ENCODE data around the gene SUSD6.

SUSD6 gene

GRCh38 chr14:69693801-69694729, 82.7 kb downstream of the SUSD6 start:
- H3K27ac Mint-ChIP-seq, result peak overlapping the region; percentile 54
- no peaks in the 10 kb centered on the region for H3K36me3 Mint-ChIP-seq (ENCODE audit: low read depth)
- no peak overlapping the region for H3K4me3 Mint-ChIP-seq
- H3K9me3 Mint-ChIP-seq, result no peaks in the 10 kb centered on the region
- DNase-seq, result no peak
- peaks cover 77% of the 10 kb centered on the region for H3K4me1 Mint-ChIP-seq
- no peak for TF ChIP-seq CTCF (IDR thresholded peaks at IDR 0.05)
- peaks cover 2% of the 10 kb centered on the region for H3K27me3 Mint-ChIP-seq (ENCODE audit: low read depth, poor library complexity)

- no peaks in the 10 kb centered on the region for H3K9me3 Mint-ChIP-seq
- H3K36me3 Mint-ChIP-seq (ENCODE audit: low read depth), result no peaks in the 10 kb centered on the region
- no peak overlapping the region for H3K4me3 Mint-ChIP-seq
- peaks cover 84% of the 10 kb centered on the region for H3K4me1 Mint-ChIP-seq
- H3K27me3 Mint-ChIP-seq (ENCODE audit: low read depth, poor library complexity), result no peaks in the 10 kb centered on the region
- DNase-seq, result no peak
- TF ChIP-seq CTCF (IDR thresholded peaks at IDR 0.05), result no peak
- H3K27ac Mint-ChIP-seq, result peak overlapping the region; percentile 85
Measured at GRCh38 chr14:69694730-69695281, 83.4 kb downstream of the SUSD6 start.

- H3K27me3 Mint-ChIP-seq (ENCODE audit: low read depth, poor library complexity), result no peaks in the 10 kb centered on the region
Measured at GRCh38 chr14:69695322-69696203, 84.2 kb downstream of the SUSD6 start.

GRCh38 chr14:69696204-69696527, 84.8 kb downstream of the SUSD6 start:
- no peak for TF ChIP-seq CTCF (IDR thresholded peaks at IDR 0.05)
- H3K27me3 Mint-ChIP-seq (ENCODE audit: low read depth, poor library complexity), result no peaks in the 10 kb centered on the region
- no peaks in the 10 kb centered on the region for H3K9me3 Mint-ChIP-seq
- H3K4me1 Mint-ChIP-seq, result peaks cover 89% of the 10 kb centered on the region
- no peaks in the 10 kb centered on the region for H3K36me3 Mint-ChIP-seq (ENCODE audit: low read depth)
- no peak overlapping the region for H3K4me3 Mint-ChIP-seq
- no peak for DNase-seq
- H3K27ac Mint-ChIP-seq, result peak overlapping the region; percentile 92

More at GRCh38 chr14:69695322-69696203, 84.2 kb downstream of the SUSD6 start:
- Mint-ChIP-seq H3K27ac (peak overlapping the region; percentile 92), H3K4me3 (no peak overlapping the region), H3K9me3 (no peaks in the 10 kb centered on the region), H3K4me1 (peaks cover 83% of the 10 kb centered on the region), H3K36me3 (ENCODE audit: low read depth) (no peaks in the 10 kb centered on the region)
- TF ChIP-seq CTCF (IDR thresholded peaks at IDR 0.05), result no peak
- no peak for DNase-seq

- no peaks in the 10 kb centered on the region for H3K9me3 Mint-ChIP-seq
- no peak for DNase-seq
- no peaks in the 10 kb centered on the region for H3K27me3 Mint-ChIP-seq (ENCODE audit: low read depth, poor library complexity)
- no peaks in the 10 kb centered on the region for H3K36me3 Mint-ChIP-seq (ENCODE audit: low read depth)
- H3K4me1 Mint-ChIP-seq, result peaks cover 97% of the 10 kb centered on the region
- no peak for TF ChIP-seq CTCF (IDR thresholded peaks at IDR 0.05)
- peak overlapping the region; percentile 85 for H3K27ac Mint-ChIP-seq
- no peak overlapping the region for H3K4me3 Mint-ChIP-seq
Measured at GRCh38 chr14:69696633-69697557, 85.5 kb downstream of the SUSD6 start.
